HEK293 (cell line): ENCODE results near the gene STK36.

Experiments
- CTCF ChIA-PET: fragments of 350-600 bp; formaldehyde crosslinking; extraction: SDS; loops from one replicate; lab custom pipeline; 2021; ENCODE audit warnings: antibody characterized with exemption; lab: Yijun Ruan, JAX
- POLR2A ChIA-PET: fragments of 300-600 bp; formaldehyde crosslinking; extraction: SDS; loops from one replicate; lab custom pipeline; 2020; ENCODE audit warnings: antibody characterized with exemption, inconsistent platforms; lab: Yijun Ruan, JAX
- H3K27ac ChIP-seq: fragments of 200-500 bp; sonication (Bioruptor generic); 2 replicates; pipeline ENCODE4 v1.5.1; 2014; ENCODE audit warnings: low read depth, low read length, control low read depth, inconsistent platforms; ENCODE audit errors: extremely low read depth
- H3K36me3 ChIP-seq, 2 experiments: fragments of 200-500 bp in 1 of 2; sonication (Bioruptor generic) in 1 of 2; 1 replicate in 1 of 2; 2 replicates in 1 of 2; pipeline ENCODE4 v1.5.1; 2014 to 2017; ENCODE audit warnings: inconsistent platforms in 2 of 2, low read length in 2 of 2; ENCODE audit not compliant: control insufficient read depth in 2 of 2, insufficient read depth in 1 of 2
- H3K4me1 ChIP-seq: fragments of 200-500 bp; sonication (Bioruptor generic); 2 replicates; pipeline ENCODE4 v1.5.1; 2014; ENCODE audit warnings: mild to moderate bottlenecking, low read length, inconsistent platforms; ENCODE audit not compliant: control insufficient read depth, insufficient read depth
- H3K4me3 ChIP-seq: 2 replicates; pipeline ENCODE4 v1.5.1; 2011; ENCODE audit warnings: low read depth, mild to moderate bottlenecking, control low read depth, low read length, moderate library complexity
- H3K9me3 ChIP-seq: fragments of 200-500 bp; sonication (Bioruptor generic); 2 replicates; pipeline ENCODE4 v1.5.1; 2014; ENCODE audit warnings: low read depth, low read length, inconsistent platforms; ENCODE audit not compliant: control insufficient read depth, insufficient read depth
- GLIS1 ChIP-seq: fragments of 450-650 bp; formaldehyde crosslinking; IDR thresholded peaks from 2 replicates; pipeline ENCODE4 v1.5.1; 2016; ENCODE audit warnings: missing biosample characterization, missing genetic modification characterization
- HOXD13 ChIP-seq: sonication (generic); formaldehyde crosslinking; IDR thresholded peaks from 2 replicates; pipeline ENCODE4 v1.8.0; 2022; ENCODE audit warnings: missing genetic modification reagents, borderline replicate concordance
- IKZF3 ChIP-seq: fragments of 450-650 bp; IDR thresholded peaks from 2 replicates; pipeline ENCODE4 v1.5.0; 2018; ENCODE audit warnings: missing biosample characterization, mild to moderate bottlenecking, missing genetic modification characterization, moderate library complexity
- MYNN ChIP-seq: fragments of 450-650 bp; formaldehyde crosslinking; IDR thresholded peaks from 2 replicates; pipeline ENCODE4 v1.5.1; 2016; ENCODE audit warnings: missing biosample characterization, missing genetic modification characterization, borderline replicate concordance
- YY2 ChIP-seq: fragments of 450-650 bp; formaldehyde crosslinking; IDR thresholded peaks from 2 replicates; pipeline ENCODE4 v1.5.1; 2016; ENCODE audit warnings: missing biosample characterization, missing genetic modification characterization
- ZNF146 ChIP-seq: fragments of 450-650 bp; formaldehyde crosslinking; IDR thresholded peaks from 2 replicates; pipeline ENCODE4 v1.5.1; 2016; ENCODE audit warnings: missing biosample characterization, missing genetic modification characterization
- ZNF184 ChIP-seq: fragments of 450-650 bp; IDR thresholded peaks from 2 replicates; pipeline ENCODE4 v1.5.1; 2018; ENCODE audit warnings: missing biosample characterization, mild to moderate bottlenecking, missing genetic modification characterization
- ZNF391 ChIP-seq: fragments of 450-650 bp; formaldehyde crosslinking; IDR thresholded peaks from 2 replicates; pipeline ENCODE4 v1.5.1; 2016; ENCODE audit warnings: low read depth, missing biosample characterization, missing genetic modification characterization, borderline replicate concordance
- ZNF416 ChIP-seq: fragments of 450-650 bp; formaldehyde crosslinking; IDR thresholded peaks from 2 replicates; pipeline ENCODE4 v1.5.1; 2016; ENCODE audit warnings: missing biosample characterization, missing genetic modification characterization
- ZNF423 ChIP-seq: fragments of 450-650 bp; formaldehyde crosslinking; IDR thresholded peaks from 2 replicates; pipeline ENCODE4 v1.5.1; 2016; ENCODE audit warnings: missing biosample characterization, missing genetic modification characterization
- ZNF514 ChIP-seq: fragments of 450-650 bp; formaldehyde crosslinking; IDR thresholded peaks from 2 replicates; pipeline ENCODE4 v1.5.1; 2016; ENCODE audit warnings: missing biosample characterization, missing genetic modification characterization
- ZNF521 ChIP-seq: fragments of 450-650 bp; formaldehyde crosslinking; IDR thresholded peaks from 2 replicates; pipeline ENCODE4 v1.5.1; 2017; ENCODE audit warnings: missing biosample characterization, mild to moderate bottlenecking, missing genetic modification characterization
- ZNF548 ChIP-seq: fragments of 450-650 bp; formaldehyde crosslinking; IDR thresholded peaks from 2 replicates; pipeline ENCODE4 v1.5.1; 2016; ENCODE audit warnings: missing biosample characterization, missing genetic modification characterization
- ZNF560 ChIP-seq: fragments of 450-650 bp; formaldehyde crosslinking; IDR thresholded peaks from 2 replicates; pipeline ENCODE4 v1.5.1; 2017; ENCODE audit warnings: missing biosample characterization, missing genetic modification characterization, borderline replicate concordance
- ZNF624 ChIP-seq: fragments of 450-650 bp; formaldehyde crosslinking; IDR thresholded peaks from 2 replicates; pipeline ENCODE4 v1.5.1; 2017; ENCODE audit warnings: missing biosample characterization, missing genetic modification characterization
- ZNF660 ChIP-seq: fragments of 450-650 bp; IDR thresholded peaks from 2 replicates; pipeline ENCODE4 v1.5.1; 2018; ENCODE audit warnings: missing biosample characterization, mild to moderate bottlenecking, missing genetic modification characterization
- ZNF792 ChIP-seq: fragments of 450-650 bp; formaldehyde crosslinking; IDR thresholded peaks from 2 replicates; pipeline ENCODE4 v1.5.1; 2016; ENCODE audit warnings: missing biosample characterization, missing genetic modification characterization
- TF ChIP-seq, protein P1 (sequence below): fragments of 450-650 bp; formaldehyde crosslinking; IDR thresholded peaks from 2 replicates; pipeline ENCODE4 v1.5.1; 2017; ENCODE audit warnings: missing biosample characterization, missing genetic modification characterization
- TF ChIP-seq, protein P2 (sequence below): fragments of 450-650 bp; formaldehyde crosslinking; IDR thresholded peaks from 2 replicates; pipeline ENCODE4 v1.5.1; 2016; ENCODE audit warnings: missing biosample characterization, missing genetic modification characterization
- TF ChIP-seq, protein P3 (sequence below): fragments of 450-650 bp; formaldehyde crosslinking; IDR thresholded peaks from 2 replicates; pipeline ENCODE4 v1.5.1; 2016; ENCODE audit warnings: missing biosample characterization, missing genetic modification characterization
- TF ChIP-seq, protein P4 (sequence below): fragments of 450-650 bp; formaldehyde crosslinking; IDR thresholded peaks from 2 replicates; pipeline ENCODE4 v1.5.1; 2016; ENCODE audit warnings: missing biosample characterization, missing genetic modification characterization

STK36 gene

DNA sequence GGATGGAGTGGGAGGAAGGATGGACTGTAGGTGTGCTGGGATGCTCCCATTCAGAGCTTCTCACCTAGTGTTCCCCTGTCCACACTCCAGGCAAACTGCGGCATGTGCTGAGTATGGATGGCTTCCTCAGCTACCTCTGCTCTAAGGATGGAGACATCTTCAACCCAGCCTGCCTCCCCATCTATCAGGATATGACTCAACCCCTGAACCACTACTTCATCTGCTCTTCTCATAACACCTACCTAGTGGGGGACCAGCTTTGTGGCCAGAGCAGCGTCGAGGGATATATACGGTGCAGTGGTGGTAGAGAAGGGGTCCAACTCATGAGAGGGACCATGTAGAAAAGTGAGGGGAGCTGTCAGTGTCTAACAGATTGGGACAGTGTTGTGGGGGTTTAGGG lies 43.9 kb upstream of the STK36 start (continued):
- TF ChIP-seq ZNF792 (tag by site-specific recombination) (no peak), ZNF391 (tag by site-specific recombination) (no peak), ZNF423 (tag by site-specific recombination) (no peak), ZNF521 (tag by site-specific recombination) (no peak), MYNN (tag by site-specific recombination) (no peak), IKZF3 (tag by site-specific recombination) (no peak), ZNF660 (tag by site-specific recombination) (no peak)
- TF ChIP-seq, protein P1, sequence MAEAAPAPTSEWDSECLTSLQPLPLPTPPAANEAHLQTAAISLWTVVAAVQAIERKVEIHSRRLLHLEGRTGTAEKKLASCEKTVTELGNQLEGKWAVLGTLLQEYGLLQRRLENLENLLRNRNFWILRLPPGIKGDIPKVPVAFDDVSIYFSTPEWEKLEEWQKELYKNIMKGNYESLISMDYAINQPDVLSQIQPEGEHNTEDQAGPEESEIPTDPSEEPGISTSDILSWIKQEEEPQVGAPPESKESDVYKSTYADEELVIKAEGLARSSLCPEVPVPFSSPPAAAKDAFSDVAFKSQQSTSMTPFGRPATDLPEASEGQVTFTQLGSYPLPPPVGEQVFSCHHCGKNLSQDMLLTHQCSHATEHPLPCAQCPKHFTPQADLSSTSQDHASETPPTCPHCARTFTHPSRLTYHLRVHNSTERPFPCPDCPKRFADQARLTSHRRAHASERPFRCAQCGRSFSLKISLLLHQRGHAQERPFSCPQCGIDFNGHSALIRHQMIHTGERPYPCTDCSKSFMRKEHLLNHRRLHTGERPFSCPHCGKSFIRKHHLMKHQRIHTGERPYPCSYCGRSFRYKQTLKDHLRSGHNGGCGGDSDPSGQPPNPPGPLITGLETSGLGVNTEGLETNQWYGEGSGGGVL, result no peak
- TF ChIP-seq, protein P2, sequence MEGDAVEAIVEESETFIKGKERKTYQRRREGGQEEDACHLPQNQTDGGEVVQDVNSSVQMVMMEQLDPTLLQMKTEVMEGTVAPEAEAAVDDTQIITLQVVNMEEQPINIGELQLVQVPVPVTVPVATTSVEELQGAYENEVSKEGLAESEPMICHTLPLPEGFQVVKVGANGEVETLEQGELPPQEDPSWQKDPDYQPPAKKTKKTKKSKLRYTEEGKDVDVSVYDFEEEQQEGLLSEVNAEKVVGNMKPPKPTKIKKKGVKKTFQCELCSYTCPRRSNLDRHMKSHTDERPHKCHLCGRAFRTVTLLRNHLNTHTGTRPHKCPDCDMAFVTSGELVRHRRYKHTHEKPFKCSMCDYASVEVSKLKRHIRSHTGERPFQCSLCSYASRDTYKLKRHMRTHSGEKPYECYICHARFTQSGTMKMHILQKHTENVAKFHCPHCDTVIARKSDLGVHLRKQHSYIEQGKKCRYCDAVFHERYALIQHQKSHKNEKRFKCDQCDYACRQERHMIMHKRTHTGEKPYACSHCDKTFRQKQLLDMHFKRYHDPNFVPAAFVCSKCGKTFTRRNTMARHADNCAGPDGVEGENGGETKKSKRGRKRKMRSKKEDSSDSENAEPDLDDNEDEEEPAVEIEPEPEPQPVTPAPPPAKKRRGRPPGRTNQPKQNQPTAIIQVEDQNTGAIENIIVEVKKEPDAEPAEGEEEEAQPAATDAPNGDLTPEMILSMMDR, result no peak

DNA sequence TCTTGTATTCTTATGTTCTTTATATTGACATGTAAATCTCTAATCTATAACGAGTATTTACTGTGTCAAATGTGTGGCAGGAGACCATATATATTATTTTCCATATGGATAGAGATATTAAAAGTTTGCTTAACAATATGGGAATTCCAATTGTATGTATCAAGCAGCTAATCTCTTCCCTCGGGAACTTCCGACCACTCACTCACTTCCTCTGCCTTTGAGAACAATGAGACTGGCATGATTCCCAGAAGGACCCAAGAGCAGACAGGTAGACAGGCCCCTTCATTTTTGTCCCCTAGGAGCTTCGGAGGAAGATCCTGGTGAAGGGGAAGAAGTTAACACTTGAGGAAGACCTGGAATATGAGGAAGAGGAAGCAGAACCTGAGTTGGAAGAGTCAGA lies 40.0 kb upstream of the STK36 start:
- CTCF ChIA-PET, result interaction anchor here (0.6 to 1.2 kb wide), 3 partner anchors 55 to 347 kb away, joined by 3 to 6 read pairs (median 4); no protein-coding TSS in a partner anchor
- POLR2A ChIA-PET, result interaction anchor here (1.1 to 1.4 kb wide), 3 partner anchors 11 to 102 kb away, joined by 3 to 4 read pairs (median 3); partner anchors contain the start of genes BCS1L and ZNF142
- H3K9me3 ChIP-seq, result no peaks in the 10 kb centered on the region
- H3K4me3 ChIP-seq, result no peak overlapping the region
- H3K36me3 ChIP-seq, result peaks cover 16 to 37% of the 10 kb centered on the region in 2 experiments
- no peaks in the 10 kb centered on the region for H3K4me1 ChIP-seq
- TF ChIP-seq ZNF514 (tag by site-specific recombination), result no peak
- TF ChIP-seq ZNF416 (tag by site-specific recombination), result no peak
- TF ChIP-seq YY2 (tag by site-specific recombination), result no peak
- TF ChIP-seq ZNF184 (tag by site-specific recombination), result no peak
- no peak for TF ChIP-seq ZNF146 (tag by site-specific recombination)
- TF ChIP-seq ZNF548 (tag by site-specific recombination), result no peak
- no peak for TF ChIP-seq ZNF560 (tag by site-specific recombination)
- TF ChIP-seq, protein P3, sequence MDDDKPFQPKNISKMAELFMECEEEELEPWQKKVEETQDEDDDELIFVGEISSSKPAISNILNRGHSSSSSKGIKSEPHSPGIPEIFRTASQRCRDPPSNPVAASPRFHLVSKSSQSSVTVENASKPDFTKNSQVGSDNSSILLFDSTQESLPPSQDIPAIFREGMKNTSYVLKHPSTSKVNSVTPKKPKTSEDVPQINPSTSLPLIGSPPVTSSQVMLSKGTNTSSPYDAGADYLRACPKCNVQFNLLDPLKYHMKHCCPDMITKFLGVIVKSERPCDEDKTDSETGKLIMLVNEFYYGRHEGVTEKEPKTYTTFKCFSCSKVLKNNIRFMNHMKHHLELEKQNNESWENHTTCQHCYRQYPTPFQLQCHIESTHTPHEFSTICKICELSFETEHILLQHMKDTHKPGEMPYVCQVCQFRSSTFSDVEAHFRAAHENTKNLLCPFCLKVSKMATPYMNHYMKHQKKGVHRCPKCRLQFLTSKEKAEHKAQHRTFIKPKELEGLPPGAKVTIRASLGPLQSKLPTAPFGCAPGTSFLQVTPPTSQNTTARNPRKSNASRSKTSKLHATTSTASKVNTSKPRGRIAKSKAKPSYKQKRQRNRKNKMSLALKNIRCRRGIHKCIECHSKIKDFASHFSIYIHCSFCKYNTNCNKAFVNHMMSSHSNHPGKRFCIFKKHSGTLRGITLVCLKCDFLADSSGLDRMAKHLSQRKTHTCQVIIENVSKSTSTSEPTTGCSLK (tag by site-specific recombination), result no peak
- no peak overlapping the region for H3K27ac ChIP-seq

DNA sequence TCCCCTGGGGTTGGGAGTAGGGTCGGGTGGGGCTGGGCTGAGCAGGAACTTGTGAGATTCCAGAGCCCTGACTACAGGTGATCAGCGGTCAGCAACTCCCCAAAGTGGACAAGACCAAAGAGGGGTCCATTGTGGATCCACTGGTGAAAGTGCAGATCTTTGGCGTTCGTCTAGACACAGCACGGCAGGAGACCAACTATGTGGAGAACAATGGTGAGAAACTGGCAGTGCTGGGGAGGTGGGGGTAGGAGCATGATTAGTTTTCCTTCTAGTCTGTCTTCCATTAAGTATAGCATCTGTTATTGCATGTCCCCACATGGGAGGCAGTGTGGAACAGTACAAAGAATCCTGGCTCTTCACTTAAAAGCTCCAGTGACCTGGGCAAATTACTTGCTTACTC lies 36.2 kb upstream of the STK36 start:
- Histone ChIP-seq H3K9me3 (no peaks in the 10 kb centered on the region), H3K4me3 (no peak overlapping the region), H3K4me1 (no peaks in the 10 kb centered on the region), H3K27ac (no peak overlapping the region), H3K36me3 (peaks cover 37 to 72% of the 10 kb centered on the region in 2 experiments)
- POLR2A ChIA-PET, result no interaction called here
- CTCF ChIA-PET, result no interaction called here
- TF ChIP-seq, protein P3 (tag by site-specific recombination), result no peak
- TF ChIP-seq HOXD13 (CRISPR knock-in tag) (no peak), ZNF624 (tag by site-specific recombination) (no peak), GLIS1 (tag by site-specific recombination) (no peak)
- TF ChIP-seq, protein P4, sequence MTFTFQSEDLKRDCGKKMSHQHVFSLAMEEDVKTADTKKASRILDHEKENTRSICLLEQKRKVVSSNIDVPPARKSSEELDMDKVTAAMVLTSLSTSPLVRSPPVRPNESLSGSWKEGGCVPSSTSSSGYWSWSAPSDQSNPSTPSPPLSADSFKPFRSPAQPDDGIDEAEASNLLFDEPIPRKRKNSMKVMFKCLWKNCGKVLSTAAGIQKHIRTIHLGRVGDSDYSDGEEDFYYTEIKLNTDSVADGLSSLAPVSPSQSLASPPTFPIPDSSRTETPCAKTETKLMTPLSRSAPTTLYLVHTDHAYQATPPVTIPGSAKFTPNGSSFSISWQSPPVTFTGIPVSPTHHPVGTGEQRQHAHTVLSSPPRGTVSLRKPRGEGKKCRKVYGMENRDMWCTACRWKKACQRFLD (tag by site-specific recombination), result no peak
